Ishikawa (cell line): ENCODE data around the gene FGF13.

Experiments used
- CEBPB ChIP-seq: IDR thresholded peaks from 2 replicates; pipeline ENCODE4 v1.6.1; 2012
- CREB1 ChIP-seq: IDR thresholded peaks from 2 replicates; pipeline ENCODE4 v1.6.1; 2012; ENCODE audit warnings: low read depth
- EGR1 ChIP-seq: IDR thresholded peaks from 2 replicates; pipeline ENCODE4 v1.6.1; 2012
- EP300 ChIP-seq: IDR thresholded peaks from 2 replicates; pipeline ENCODE4 v1.6.1; 2012; ENCODE audit warnings: borderline replicate concordance
- FOXM1 ChIP-seq: IDR thresholded peaks from 2 replicates; pipeline ENCODE4 v1.6.1; 2012; ENCODE audit warnings: low read depth, borderline replicate concordance
- MAX ChIP-seq: IDR thresholded peaks from 2 replicates; pipeline ENCODE4 v1.6.1; 2012
- NFIC ChIP-seq: IDR thresholded peaks from 2 replicates; pipeline ENCODE4 v1.6.1; 2012
- RAD21 ChIP-seq: IDR thresholded peaks from 2 replicates; pipeline ENCODE4 v1.6.1; 2012; ENCODE audit warnings: low read depth
- REST ChIP-seq: IDR thresholded peaks from 2 replicates; pipeline ENCODE4 v1.6.1; 2012; ENCODE audit warnings: low read depth, mild to moderate bottlenecking
- TAF1 ChIP-seq: IDR thresholded peaks from 2 replicates; pipeline ENCODE4 v1.6.1; 2012; ENCODE audit warnings: low read depth, mild to moderate bottlenecking
- TCF12 ChIP-seq: IDR thresholded peaks from 2 replicates; pipeline ENCODE4 v1.6.1; 2012; ENCODE audit warnings: low read depth
- TEAD4 ChIP-seq: IDR thresholded peaks from 2 replicates; pipeline ENCODE4 v1.6.1; 2012
- USF1 ChIP-seq: IDR thresholded peaks from 2 replicates; pipeline ENCODE4 v1.6.1; 2012
- YY1 ChIP-seq: IDR thresholded peaks from 2 replicates; pipeline ENCODE4 v1.6.1; 2012; ENCODE audit warnings: low read depth

- TF ChIP-seq MAX: no peak
- TF ChIP-seq EP300: no peak
- no peak for TF ChIP-seq TEAD4
- TF ChIP-seq TCF12: no peak
- no peak for TF ChIP-seq REST
- no peak for TF ChIP-seq YY1
- no peak for TF ChIP-seq CEBPB
- TF ChIP-seq TAF1: no peak
- TF ChIP-seq FOXM1: no peak
- TF ChIP-seq CREB1: no peak
- peak; percentile 60 for TF ChIP-seq RAD21
- no peak for TF ChIP-seq EGR1
- no peak for TF ChIP-seq NFIC
- TF ChIP-seq USF1: no peak
These were observed 33.7 kb upstream of the FGF13 start for GRCh38 chrX:138745196-138745595.
